Neural crest cell (in vitro differentiated cells): ENCODE measurements around the gene TNKS1BP1. TPM values are rescaled to one million over a fixed set of nuclear protein-coding genes. Genes with fewer than 3 reads are reported as not detected.

Experiments
- DNase-seq: peaks from one replicate; pipeline ENCODE4 v3.0.0; 2021; ENCODE audit warnings: low read depth, mixed read lengths, low spot score
- H3K27ac Mint-ChIP-seq: one replicate; pipeline ENCODE4 v1.8.0; 2021; ENCODE audit warnings: mild to moderate bottlenecking, mixed read lengths; ENCODE audit not compliant: unreplicated experiment
- H3K27me3 Mint-ChIP-seq: 2 replicates; pipeline ENCODE4 v1.8.0; 2021; ENCODE audit warnings: low read depth, mild to moderate bottlenecking, mixed read lengths
- H3K36me3 Mint-ChIP-seq: 2 replicates; pipeline ENCODE4 v1.8.0; 2021; ENCODE audit warnings: low read depth, mild to moderate bottlenecking, mixed read lengths
- H3K4me1 Mint-ChIP-seq: 2 replicates; pipeline ENCODE4 v1.8.0; 2021; ENCODE audit warnings: mixed read lengths
- H3K4me3 Mint-ChIP-seq: one replicate; pipeline ENCODE4 v1.8.0; 2021; ENCODE audit warnings: mild to moderate bottlenecking, mixed read lengths
- H3K9me3 Mint-ChIP-seq: 2 replicates; pipeline ENCODE4 v1.8.0; 2021; ENCODE audit warnings: mixed read lengths
- total RNA-seq: library from RNA; stranded (reverse); gene quantifications from 2 replicates; pipeline ENCODE4 v1.2.1, GENCODE V29; 2021
- TF ChIP-seq, protein P1 (sequence below): fragments of 200-600 bp; sonication (generic); conservative IDR thresholded peaks from 2 replicates; pipeline ENCODE4 v1.5.0; 2021; ENCODE audit warnings: antibody characterized with exemption, mild to moderate bottlenecking

TNKS1BP1 gene
- total RNA-seq, 1 donor from 2014 or later, result 114 TPM

DNA sequence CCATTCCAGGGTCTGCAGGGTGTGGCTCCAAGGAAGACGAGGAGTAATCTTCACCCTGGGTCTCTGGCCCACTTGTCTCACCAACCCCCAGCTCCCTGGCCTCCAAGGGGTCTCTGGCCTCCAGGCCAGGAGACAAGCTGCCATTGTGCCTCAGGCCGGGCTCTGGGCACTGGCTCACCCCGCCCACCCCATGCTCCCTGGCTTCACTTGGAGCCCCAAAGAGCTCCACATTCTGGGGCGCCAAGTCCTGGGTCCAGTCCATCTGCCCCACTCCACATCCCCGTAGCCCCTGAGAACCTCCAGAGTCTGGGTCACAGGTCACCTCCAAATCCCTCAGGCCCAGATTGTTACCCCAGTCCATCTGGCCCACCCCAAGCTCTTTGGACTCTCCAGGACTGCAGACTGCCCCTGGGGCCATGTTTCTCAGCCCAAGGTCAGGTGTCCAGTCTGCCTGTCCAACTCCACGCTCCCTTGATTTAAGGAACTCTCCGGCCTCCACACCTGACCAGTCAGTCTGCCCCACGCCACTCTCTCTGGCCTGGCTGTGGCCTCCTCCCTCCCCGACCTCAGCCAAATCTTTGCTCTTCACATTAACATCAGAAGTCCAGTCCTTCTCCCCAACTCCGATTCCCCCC is 16.2 kb downstream of the TNKS1BP1 start:
- H3K9me3 Mint-ChIP-seq, result no peaks in the 10 kb centered on the region
- peaks cover 8% of the 10 kb centered on the region for H3K4me1 Mint-ChIP-seq
- no peak for DNase-seq
- TF ChIP-seq, protein P1, sequence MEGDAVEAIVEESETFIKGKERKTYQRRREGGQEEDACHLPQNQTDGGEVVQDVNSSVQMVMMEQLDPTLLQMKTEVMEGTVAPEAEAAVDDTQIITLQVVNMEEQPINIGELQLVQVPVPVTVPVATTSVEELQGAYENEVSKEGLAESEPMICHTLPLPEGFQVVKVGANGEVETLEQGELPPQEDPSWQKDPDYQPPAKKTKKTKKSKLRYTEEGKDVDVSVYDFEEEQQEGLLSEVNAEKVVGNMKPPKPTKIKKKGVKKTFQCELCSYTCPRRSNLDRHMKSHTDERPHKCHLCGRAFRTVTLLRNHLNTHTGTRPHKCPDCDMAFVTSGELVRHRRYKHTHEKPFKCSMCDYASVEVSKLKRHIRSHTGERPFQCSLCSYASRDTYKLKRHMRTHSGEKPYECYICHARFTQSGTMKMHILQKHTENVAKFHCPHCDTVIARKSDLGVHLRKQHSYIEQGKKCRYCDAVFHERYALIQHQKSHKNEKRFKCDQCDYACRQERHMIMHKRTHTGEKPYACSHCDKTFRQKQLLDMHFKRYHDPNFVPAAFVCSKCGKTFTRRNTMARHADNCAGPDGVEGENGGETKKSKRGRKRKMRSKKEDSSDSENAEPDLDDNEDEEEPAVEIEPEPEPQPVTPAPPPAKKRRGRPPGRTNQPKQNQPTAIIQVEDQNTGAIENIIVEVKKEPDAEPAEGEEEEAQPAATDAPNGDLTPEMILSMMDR, result no peak
- H3K27ac Mint-ChIP-seq, result peak overlapping the region; percentile 90
- no peaks in the 10 kb centered on the region for H3K27me3 Mint-ChIP-seq
- H3K4me3 Mint-ChIP-seq, result no peak overlapping the region
- peaks cover 20% of the 10 kb centered on the region for H3K36me3 Mint-ChIP-seq

DNA sequence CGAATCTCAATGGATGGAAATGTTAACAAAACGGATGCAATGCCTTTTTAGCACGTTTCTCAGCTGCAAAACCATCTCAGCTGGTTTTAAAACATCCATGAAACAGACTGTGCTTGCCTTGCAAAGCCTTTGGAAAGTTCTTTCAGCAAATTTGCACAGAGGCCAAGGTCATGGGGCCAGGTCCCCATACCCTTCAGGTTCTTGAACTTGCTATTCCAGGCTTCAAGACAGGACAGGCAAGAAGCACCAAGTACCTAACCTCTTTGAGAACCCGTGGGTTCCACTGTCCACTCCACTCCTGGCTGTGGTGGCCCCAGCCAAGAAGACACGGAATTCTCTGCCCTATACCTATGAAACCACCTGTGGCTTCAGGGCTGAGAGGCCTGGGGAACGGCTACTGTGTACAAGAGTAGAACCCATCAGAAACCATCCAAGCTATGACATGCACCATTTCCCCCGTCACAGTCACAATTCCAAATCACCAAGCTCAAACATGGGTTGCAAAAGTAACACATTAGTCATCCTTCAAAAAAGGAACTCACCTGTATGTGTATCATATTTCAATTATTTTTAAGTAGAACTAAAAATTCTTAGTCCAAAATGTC is 17.0 kb downstream of the TNKS1BP1 start:
- H3K27ac Mint-ChIP-seq, result no peak overlapping the region
- no peak overlapping the region for H3K4me3 Mint-ChIP-seq
- H3K9me3 Mint-ChIP-seq, result no peaks in the 10 kb centered on the region
- H3K27me3 Mint-ChIP-seq, result no peaks in the 10 kb centered on the region
- TF ChIP-seq, protein P1, result no peak
- H3K4me1 Mint-ChIP-seq, result peaks cover 8% of the 10 kb centered on the region
- no peak for DNase-seq
- H3K36me3 Mint-ChIP-seq, result peaks cover 20% of the 10 kb centered on the region

DNA sequence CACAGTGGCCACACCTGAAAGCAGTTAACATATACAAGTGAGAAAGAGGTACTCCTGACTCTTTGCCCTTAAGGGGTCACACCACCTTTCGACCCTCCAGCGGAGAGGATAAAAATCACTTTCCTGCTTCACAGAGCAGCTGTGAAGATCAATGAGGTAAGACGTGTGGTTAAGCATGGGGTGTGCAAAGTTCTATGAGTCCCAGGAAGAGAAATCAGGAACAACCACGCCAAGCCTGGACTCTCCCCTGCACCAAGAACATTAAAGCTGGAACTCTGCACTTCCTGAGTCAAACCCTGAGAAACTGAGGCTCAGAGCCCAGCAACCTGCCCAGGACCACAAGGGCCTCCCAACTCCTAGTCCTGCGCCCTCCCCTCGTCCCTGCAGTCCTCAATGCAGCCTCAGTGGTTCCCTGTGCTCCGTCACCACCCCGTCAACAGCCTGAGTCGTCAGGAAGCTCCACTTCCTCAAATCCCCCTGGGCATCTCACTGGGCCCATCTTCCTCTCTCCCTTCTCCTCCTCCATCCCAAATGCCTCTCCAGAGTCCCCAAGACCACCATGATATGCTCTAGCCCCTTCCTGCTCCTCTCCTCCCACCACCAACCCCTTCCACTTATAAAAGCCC is 17.7 kb downstream of the TNKS1BP1 start:
- Mint-ChIP-seq H3K27ac (no peak overlapping the region), H3K36me3 (peaks cover 16% of the 10 kb centered on the region), H3K27me3 (no peaks in the 10 kb centered on the region), H3K4me3 (no peak overlapping the region), H3K4me1 (peaks cover 4% of the 10 kb centered on the region), H3K9me3 (no peaks in the 10 kb centered on the region)
- TF ChIP-seq, protein P1, result no peak
- no peak for DNase-seq

DNA sequence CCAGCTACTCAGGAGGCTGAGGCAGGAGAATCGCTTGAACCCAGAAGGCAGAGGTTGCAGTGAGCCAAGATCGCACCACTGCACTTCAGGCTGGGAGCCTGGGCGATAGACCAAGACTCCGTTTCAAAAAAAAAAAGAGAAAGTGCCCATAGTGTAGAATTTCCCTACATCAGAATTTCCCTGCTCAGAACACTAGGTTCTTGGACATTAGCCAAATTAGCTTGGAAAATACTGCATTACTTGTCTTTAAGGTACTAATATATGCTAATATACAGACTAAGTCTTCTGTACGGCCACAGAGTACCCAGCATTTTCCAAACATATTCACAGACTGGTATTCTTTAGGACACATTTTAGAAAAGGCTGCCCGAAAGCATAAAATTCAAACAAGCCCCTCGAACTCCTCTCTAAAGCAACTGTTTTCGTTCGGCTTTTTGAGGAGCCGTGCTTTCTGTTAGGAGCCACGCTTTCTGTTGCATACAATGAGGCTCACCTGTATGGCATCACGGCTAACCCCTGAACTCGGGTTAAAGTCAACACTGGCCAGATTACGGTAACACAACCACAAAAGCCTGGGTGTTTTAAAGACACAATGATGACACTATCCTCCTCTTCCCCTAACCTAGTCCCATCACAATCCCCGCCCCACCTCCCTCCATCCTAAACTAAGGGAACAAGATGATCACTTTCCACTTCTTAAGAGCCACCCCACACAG is 18.4 kb downstream of the TNKS1BP1 start:
- H3K9me3 Mint-ChIP-seq, result no peaks in the 10 kb centered on the region
- no peak overlapping the region for H3K27ac Mint-ChIP-seq
- TF ChIP-seq, protein P1, result no peak
- no peaks in the 10 kb centered on the region for H3K27me3 Mint-ChIP-seq
- peak overlapping the region; percentile 51 for H3K4me3 Mint-ChIP-seq
- H3K4me1 Mint-ChIP-seq, result no peaks in the 10 kb centered on the region
- no peak for DNase-seq
- peaks cover 16% of the 10 kb centered on the region for H3K36me3 Mint-ChIP-seq

DNA sequence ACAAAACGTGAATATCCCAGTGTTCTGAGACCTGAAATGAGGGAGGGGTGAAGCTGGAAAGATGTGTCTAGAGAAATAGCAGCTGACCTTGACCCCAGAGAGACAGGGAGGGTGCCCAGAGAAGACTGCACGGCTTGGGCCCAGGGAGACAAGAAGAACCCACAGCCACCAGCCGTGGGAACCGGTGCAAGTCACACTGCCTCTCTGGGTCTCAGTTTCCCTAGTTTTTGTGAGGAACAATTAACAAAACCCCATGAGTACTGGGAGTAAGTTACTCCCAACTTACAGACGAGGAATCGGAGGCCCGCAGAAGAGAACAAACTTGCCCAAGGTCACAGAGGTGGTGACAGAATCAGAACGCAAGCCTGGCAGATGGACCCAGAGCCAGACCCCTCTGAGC is 19.2 kb downstream of the TNKS1BP1 start:
- Mint-ChIP-seq H3K27me3 (no peaks in the 10 kb centered on the region), H3K4me3 (no peak overlapping the region), H3K9me3 (no peaks in the 10 kb centered on the region), H3K4me1 (no peaks in the 10 kb centered on the region), H3K36me3 (peaks cover 22% of the 10 kb centered on the region), H3K27ac (no peak overlapping the region)
- DNase-seq, result no peak
- TF ChIP-seq, protein P1, result no peak
